Suprapubic skin (tissue), 3 donors: ENCODE results near the gene MST1R.

Source experiments
- POLR2A ChIP-seq, 2 donors: fragments of 450-650 bp; IDR thresholded peaks; one replicate each; pipeline ENCODE4 v1.6.1; 2017; ENCODE audit warnings: antibody characterized with exemption in 2 of 2, mild to moderate bottlenecking in 2 of 2, moderate library complexity in 2 of 2
- TF ChIP-seq, protein P1 (sequence below), 2 donors: fragments of 200-600 bp in 1 of 2; fragments of 450-650 bp in 1 of 2; sonication (generic) in 1 of 2; IDR thresholded peaks; one replicate each; pipeline ENCODE4 v1.5.1; 2016 to 2019; ENCODE audit warnings: antibody characterized with exemption in 2 of 2, mild to moderate bottlenecking in 1 of 2, moderate library complexity in 1 of 2

DNA sequence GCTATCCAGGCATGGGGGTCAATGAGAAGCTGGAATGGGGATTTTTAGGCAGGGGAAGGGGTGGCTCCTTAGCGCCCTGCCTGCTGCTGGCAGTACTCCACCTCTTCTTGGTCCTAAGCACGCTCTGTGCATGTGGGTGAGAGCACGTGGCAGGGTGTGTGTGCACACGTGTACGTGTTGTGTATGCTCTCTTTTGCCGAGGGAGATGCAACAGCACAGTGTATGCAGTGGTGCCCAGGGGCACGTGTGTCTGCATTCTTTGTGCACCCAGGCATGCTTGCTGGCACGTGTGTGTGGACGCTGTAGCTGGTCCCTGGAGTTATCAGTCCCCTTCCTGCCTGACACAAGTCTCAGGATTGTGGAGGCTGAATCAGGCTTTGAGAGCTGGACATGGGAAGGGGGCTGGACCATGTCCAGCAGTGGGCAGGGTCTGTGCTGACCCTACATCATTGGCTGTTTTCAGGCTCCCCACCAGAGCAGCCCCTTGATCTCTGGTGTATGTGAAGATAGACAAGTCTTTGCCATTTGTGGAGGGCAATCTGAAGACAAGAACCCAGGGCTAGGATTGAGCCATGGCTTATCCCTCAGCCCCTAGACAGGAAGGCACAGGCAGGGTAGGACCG lies 32.0 kb downstream of the MST1R start:
- TF ChIP-seq, protein P1, sequence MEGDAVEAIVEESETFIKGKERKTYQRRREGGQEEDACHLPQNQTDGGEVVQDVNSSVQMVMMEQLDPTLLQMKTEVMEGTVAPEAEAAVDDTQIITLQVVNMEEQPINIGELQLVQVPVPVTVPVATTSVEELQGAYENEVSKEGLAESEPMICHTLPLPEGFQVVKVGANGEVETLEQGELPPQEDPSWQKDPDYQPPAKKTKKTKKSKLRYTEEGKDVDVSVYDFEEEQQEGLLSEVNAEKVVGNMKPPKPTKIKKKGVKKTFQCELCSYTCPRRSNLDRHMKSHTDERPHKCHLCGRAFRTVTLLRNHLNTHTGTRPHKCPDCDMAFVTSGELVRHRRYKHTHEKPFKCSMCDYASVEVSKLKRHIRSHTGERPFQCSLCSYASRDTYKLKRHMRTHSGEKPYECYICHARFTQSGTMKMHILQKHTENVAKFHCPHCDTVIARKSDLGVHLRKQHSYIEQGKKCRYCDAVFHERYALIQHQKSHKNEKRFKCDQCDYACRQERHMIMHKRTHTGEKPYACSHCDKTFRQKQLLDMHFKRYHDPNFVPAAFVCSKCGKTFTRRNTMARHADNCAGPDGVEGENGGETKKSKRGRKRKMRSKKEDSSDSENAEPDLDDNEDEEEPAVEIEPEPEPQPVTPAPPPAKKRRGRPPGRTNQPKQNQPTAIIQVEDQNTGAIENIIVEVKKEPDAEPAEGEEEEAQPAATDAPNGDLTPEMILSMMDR (IDR thresholded peaks at IDR 0.05) = no peak
- no peak for TF ChIP-seq POLR2A (IDR thresholded peaks at IDR 0.05)
